HG03039 (cell line): ENCODE data around the gene TUBB4A.

ENCODE experiments used
- ATAC-seq: cut with Tn5 transposase; IDR thresholded peaks from one replicate; pipeline ENCODE4 v1.9.1; 2021; ENCODE audit warnings: mild to moderate bottlenecking, moderate library complexity; ENCODE audit not compliant: unreplicated experiment

TUBB4A gene

GRCh38 chr19:6446452-6446851 is 55.7 kb downstream of the TUBB4A start:
- ATAC-seq: no peak
